ENCODE results near the gene MCFD2.

GRCh38 chr2:46952171-46952570 is 36.6 kb upstream of the MCFD2 start:
- TF ChIP-seq CTCF (IDR thresholded peaks at IDR 0.05) (no peak), POLR2A (IDR thresholded peaks at IDR 0.05) (no peak)

All from breast epithelium (tissue), 3 donors.